KMS-11 (cell line): ENCODE results near the gene PFKM.

Source experiments
- H2AFZ ChIP-seq: fragments of 200-600 bp; sonication (generic); 2 replicates; pipeline ENCODE4 v1.6.1; 2016; ENCODE audit warnings: antibody characterized with exemption, mixed run types, low read depth
- H3K27ac ChIP-seq: fragments of 200-600 bp; sonication (generic); 2 replicates; pipeline ENCODE4 v1.6.1; 2016; ENCODE audit warnings: mild to moderate bottlenecking, mixed run types
- H3K27me3 ChIP-seq: fragments of 200-600 bp; sonication (generic); 2 replicates; pipeline ENCODE4 v1.6.1; 2017; ENCODE audit warnings: mild to moderate bottlenecking, low read depth, mixed run types, moderate library complexity; ENCODE audit not compliant: insufficient read depth
- H3K36me3 ChIP-seq: fragments of 200-600 bp; sonication (generic); 2 replicates; pipeline ENCODE4 v1.6.1; 2017; ENCODE audit warnings: mild to moderate bottlenecking, mixed run types; ENCODE audit not compliant: insufficient read depth
- H3K4me1 ChIP-seq: fragments of 200-600 bp; sonication (generic); 2 replicates; pipeline ENCODE4 v1.6.1; 2016; ENCODE audit warnings: mild to moderate bottlenecking, low read depth, mixed run types; ENCODE audit not compliant: poor library complexity, severe bottlenecking
- H3K4me2 ChIP-seq: fragments of 200-600 bp; sonication (generic); 2 replicates; pipeline ENCODE4 v1.7.0; 2016; ENCODE audit warnings: mild to moderate bottlenecking, mixed run types
- H3K4me3 ChIP-seq: fragments of 200-600 bp; sonication (generic); IDR thresholded peaks from 2 replicates; pipeline ENCODE4 v1.6.1; 2017; ENCODE audit warnings: low read depth, low read length, mixed read lengths; ENCODE audit not compliant: insufficient read depth
- H3K79me2 ChIP-seq: fragments of 200-600 bp; sonication (generic); 2 replicates; pipeline ENCODE4 v1.6.1; 2016; ENCODE audit warnings: low read depth, mixed run types; ENCODE audit not compliant: insufficient read depth
- H3K9ac ChIP-seq: fragments of 200-600 bp; sonication (generic); 2 replicates; pipeline ENCODE4 v1.6.1; 2016; ENCODE audit warnings: mild to moderate bottlenecking, mixed run types
- H4K20me1 ChIP-seq: fragments of 200-600 bp; sonication (generic); 2 replicates; pipeline ENCODE4 v1.6.1; 2016; ENCODE audit warnings: mild to moderate bottlenecking, mixed run types; ENCODE audit not compliant: insufficient read depth
- TF ChIP-seq, protein P1 (sequence below): fragments of 200-600 bp; sonication (generic); conservative IDR thresholded peaks from 2 replicates; pipeline ENCODE4 v1.6.1; 2017; ENCODE audit warnings: low read depth, mild to moderate bottlenecking, antibody characterized with exemption, low read length, moderate library complexity, mixed read lengths

PFKM gene

GRCh38 chr12:48194799-48195201 lies 75.6 kb downstream of the PFKM start:
- no peak overlapping the region for H3K9ac ChIP-seq
- no peak overlapping the region for H3K27ac ChIP-seq
- H3K79me2 ChIP-seq, result no peaks in the 10 kb centered on the region
- H3K4me3 ChIP-seq, result no peak overlapping the region
- no peak overlapping the region for H3K4me2 ChIP-seq
- no peaks in the 10 kb centered on the region for H4K20me1 ChIP-seq
- H3K36me3 ChIP-seq, result no peaks in the 10 kb centered on the region
- H3K27me3 ChIP-seq, result no peaks in the 10 kb centered on the region
- TF ChIP-seq, protein P1, sequence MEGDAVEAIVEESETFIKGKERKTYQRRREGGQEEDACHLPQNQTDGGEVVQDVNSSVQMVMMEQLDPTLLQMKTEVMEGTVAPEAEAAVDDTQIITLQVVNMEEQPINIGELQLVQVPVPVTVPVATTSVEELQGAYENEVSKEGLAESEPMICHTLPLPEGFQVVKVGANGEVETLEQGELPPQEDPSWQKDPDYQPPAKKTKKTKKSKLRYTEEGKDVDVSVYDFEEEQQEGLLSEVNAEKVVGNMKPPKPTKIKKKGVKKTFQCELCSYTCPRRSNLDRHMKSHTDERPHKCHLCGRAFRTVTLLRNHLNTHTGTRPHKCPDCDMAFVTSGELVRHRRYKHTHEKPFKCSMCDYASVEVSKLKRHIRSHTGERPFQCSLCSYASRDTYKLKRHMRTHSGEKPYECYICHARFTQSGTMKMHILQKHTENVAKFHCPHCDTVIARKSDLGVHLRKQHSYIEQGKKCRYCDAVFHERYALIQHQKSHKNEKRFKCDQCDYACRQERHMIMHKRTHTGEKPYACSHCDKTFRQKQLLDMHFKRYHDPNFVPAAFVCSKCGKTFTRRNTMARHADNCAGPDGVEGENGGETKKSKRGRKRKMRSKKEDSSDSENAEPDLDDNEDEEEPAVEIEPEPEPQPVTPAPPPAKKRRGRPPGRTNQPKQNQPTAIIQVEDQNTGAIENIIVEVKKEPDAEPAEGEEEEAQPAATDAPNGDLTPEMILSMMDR, result no peak
- no peak overlapping the region for H2AFZ ChIP-seq
- peaks cover 8% of the 10 kb centered on the region for H3K4me1 ChIP-seq
